Myocyte (in vitro differentiated cells): ENCODE results near the gene IQSEC1. TPM values are rescaled to one million over a fixed set of nuclear protein-coding genes. Genes with fewer than 3 reads are reported as not detected.
"Not testable (repeated sequence)": the region's sequence is repeated elsewhere in the genome, so short reads cannot be mapped to it uniquely, and the experiment has no call there.

Source experiments
- DNase-seq: peaks from one replicate; pipeline ENCODE4 v3.0.0-alpha.2; 2012; ENCODE audit warnings: low read depth
- total RNA-seq: library from RNA; depleted of rRNA; stranded (reverse); fragments of >200 nt; gene quantifications from 2 replicates; pipeline ENCODE4 v1.2.3, GENCODE V29; 2014

The IQSEC1 gene
- total RNA-seq, 1 donor from 2014 or later: 15.6 TPM

DNA sequence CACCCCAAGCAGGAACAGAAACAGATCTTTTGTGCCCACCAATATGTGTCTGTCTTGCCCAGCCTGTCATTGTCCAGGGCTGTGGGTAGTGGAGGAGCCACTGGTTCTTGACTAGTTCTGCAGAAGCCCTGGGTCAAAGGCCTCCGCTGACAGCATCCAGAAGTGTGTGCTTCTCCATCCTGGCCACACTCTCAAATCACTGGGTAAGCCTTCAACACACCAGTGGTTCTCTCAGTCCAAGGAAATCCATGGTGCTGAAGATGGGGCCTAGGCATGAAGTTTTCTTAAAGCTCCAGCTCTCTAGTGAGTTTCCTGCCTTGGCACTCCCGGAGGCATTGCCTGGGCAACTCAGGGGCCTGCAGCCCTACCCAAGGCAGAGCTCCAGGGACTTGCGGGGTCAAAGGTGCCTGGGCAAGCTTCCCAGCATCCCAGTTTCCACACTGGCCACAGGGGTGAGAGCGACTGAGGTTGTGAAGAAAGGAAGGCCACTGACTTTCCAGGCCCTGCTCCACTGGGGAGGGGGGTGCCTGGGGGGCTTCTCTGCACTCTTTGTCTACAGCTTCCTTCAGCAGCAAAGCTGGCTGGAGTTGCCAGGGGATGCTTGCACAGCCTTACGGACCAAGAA lies 193.9 kb downstream of the IQSEC1 start:
- no peak for DNase-seq

DNA sequence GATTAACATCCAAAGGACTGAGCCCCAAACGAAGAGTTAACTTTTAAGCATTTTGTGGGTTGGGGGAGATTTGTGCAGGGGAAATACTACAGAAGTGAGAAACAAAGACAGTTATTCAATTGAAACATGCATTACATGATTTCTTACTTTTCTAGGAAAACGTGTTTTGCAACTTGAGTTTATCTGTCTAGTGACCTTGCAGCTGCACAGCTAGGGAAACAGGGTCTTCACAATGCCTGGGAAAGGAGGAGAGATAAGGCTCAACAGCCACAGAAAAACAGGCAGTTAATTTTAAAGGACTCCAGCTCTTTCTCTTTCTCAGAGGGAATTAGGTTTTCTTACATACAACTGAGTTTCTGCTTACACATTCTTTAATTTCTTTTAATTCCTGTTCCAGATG lies 194.5 kb downstream of the IQSEC1 start:
- not testable (repeated sequence) for DNase-seq

DNA sequence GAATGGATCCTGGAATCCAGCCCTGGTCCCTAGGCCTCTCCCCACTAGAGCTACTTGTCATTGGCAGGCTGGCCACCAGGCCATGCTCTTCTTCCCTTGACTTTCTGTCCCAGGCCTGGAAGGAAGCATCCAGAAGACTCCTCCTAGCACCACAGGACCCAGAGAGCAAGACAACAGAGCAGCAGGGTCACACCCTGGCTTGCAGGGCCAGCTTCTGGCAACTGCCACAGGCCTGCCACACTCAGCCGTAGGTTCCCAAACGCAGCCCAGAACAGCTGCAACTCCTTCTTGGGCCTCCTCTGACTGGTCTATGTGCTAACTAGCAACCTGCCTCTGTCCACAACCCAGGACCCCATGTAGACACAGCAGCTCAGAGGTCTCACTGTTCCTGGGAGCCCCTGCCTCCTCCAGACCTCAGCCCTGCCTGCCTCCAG lies 195.1 kb downstream of the IQSEC1 start:
- DNase-seq: peak; percentile 75

DNA sequence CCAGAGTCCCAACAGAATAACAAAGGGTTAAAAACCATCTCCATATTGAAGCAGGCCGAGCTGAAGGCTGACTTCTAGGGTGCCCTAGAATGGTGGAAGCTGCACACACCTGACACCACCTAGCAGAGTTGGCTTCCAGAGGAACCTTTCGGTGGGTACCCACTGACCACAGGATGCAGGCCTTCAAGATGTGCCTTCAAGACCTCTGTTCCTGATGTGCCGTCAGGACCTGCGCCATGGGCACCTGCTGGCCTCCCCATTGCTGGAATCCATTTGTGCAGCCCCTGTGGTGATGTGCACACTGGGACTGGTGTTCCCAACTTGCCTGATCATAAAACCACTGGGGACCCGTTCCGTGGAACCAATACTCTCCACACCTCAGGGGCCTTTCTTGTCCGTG lies 196.2 kb downstream of the IQSEC1 start:
- no peak for DNase-seq

DNA sequence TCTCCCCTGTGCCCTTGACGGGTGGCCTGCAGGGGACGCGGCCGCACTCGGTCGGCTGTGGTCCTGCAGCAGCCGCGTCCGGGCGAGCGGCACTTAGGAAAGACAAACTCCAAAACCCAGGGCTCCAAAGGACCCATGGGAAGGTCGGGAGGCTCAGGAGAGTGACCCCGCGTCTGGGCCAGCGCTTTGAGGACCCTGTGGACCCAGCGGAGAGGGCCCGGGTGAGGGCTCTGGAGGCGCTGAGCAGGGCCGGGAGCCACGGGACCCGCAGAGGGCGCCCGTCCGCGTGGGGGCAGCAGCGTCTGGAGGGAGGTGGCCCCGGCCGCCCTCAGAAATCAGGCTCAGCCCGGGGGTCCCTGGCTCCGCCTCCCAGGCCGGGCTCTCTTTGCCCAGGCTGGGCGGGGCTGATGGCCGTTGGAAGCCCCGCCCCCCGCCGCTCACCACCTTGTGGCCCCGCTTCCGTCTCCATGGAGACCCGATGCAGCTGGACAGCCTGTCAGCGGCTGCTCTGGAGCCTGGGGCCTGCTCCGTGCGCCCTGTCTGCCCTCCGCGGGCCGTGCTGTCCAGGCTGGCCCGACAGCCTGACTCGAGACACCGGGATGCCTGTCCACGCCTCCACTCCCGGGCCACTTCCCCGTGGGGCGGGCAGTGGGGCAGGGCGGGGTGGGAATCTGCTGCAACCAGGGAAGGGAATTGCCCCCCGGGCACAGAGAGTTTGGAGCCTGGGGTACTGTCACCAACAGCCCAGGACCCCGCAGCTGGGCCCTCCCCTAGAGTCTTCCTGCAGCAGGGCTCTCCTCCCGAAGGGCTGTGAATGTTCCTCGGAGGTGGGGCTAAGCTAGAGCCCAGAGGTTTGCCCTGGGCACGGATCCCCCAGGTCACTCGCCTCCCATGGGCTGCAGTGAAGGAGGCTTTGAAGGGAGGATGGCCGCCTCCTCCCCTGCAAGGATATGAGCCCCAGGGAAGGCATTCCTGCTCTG lies 197.1 kb downstream of the IQSEC1 start:
- no peak for DNase-seq

DNA sequence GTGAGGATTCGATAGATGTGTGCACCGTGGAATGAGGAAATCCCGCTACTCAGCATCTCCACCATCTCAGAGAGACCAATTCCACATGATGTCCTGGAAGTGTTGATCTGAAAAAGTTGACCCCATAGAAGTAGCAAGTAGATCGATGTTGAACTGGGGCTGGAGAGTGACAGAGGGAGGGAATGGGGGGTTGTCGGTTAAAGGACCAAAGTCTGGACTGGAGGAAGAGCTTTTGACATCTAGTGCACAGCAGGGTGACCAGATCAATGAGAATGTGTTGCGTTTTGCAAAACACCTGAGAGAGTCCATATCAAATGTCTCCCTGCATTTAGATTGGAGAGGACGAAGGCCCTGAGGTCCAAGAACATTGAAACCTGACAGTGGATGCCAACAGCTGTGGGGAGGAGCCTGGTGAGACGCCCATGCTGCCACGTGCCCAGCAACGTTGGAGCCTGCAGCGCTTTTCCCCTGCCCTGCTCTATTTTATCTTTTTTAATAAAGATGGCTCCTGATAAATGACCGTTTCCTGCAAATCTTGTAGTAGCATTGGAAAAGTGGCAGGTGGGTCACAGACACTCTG lies 201.7 kb downstream of the IQSEC1 start:
- DNase-seq: no peak

DNA sequence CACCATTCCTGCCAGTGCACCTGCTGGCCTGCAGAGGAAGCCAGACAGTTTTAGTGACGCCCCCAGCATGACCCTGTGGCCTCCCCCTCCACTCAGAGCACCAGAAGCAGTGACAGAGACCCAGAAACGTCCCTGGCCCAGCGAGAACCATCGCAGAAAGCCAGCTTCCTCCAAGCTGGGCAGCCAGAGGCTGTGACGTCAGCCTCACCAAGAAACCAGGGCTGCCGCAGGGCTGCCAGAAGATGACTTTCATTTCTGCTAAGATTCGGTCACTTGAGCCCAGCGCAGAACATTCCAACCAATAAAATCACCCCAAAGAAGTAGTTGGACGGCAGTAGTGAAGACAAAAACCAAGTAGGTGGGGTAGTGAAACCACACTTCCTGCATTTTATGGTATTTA lies 202.3 kb downstream of the IQSEC1 start:
- DNase-seq: peak; percentile 45

DNA sequence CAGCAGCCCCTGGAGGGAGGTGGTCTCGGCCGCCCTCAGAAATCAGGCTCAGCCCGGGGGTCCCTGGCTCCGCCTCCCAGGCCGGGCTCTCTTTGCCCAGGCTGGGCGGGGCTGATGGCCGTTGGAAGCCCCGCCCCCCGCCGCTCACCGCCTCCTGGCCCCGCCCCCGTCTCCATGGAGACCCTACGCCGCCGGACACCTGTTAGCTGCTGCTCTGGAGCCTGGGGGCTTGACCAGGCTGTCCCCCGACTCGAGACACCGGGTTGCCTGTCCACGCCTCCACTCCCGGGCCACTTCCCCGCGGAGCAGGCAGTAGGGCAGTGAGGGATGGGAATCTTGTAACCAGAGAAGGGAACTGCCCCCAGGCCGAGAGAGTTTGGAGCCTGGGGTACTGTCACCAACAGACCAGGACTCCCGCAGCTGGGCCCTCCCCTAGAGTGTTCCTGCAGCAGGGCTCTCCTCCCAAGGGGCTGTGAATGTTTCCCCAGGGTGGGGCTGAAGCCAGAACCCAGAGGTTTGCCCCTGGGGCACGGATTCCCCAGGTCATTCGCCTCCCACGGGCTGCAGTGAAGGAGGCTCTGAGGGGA lies 204.1 kb downstream of the IQSEC1 start:
- DNase-seq: no peak

DNA sequence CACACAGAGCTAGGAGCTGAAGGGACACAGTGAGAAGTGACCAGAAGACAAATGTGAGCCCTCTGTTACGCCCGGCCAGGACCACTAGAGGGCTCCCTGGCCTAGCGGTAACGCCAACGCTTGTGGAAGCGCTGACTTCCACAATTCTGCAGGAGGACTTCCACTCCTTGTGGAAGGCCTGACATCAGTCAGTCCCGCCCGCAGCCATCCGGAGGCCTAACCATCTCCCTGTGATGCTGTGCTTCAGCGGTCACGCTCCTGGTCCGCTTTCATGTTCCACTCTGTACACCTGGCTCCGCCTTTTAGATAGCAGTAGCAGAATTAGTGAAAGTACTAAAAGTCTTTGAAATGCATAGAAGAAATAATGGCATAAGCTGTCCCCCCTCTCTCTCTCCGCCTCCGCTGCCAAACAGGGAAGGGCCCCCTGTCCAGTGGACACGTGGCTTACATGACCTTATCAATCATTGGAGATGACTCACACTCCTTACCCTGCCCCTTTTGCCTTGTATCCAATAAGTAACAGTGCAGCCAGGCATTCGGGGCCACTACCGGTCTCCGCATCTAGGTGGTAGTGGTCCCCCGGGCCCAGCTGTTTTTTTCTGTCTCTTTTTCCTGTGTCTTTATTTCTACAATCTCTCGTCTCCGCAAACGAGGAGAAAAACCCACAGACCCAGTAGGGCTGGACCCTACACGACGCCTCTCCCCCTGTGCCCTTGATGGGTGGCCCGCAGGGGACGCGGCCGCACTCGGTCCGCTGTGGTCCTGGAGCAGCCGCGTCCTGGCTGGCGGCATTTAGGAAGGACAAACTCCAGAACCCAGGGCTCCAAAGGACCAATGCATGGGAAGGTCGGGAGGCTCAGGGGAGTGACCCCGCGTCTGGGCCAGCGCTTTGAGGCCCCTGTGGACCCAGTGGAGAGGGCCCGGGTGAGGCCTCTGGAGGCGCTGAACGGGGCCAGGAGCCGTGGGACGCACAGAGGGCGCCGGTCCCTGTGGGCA lies 204.9 kb downstream of the IQSEC1 start:
- peak; percentile 87 for DNase-seq

DNA sequence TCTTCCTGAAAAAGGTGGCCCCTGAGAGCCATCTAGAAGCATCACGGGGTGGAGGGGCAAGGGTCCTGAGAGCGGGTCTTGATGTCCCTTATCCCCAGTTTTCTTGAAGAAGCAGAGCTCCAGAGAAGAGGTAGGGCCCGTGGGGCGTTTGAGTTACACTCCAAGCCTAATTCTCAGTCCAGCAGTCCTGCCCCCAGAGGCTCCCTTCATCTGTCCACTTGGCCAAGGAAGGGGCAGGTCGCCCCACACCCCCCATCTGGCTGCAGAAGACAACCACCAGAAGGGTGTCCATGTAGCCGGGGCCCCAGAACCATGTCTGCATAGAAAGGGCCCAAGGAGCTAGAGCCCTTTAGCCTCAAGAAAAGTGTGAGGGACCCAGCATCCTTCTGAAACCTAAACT lies 206.4 kb downstream of the IQSEC1 start:
- DNase-seq: no peak

DNA sequence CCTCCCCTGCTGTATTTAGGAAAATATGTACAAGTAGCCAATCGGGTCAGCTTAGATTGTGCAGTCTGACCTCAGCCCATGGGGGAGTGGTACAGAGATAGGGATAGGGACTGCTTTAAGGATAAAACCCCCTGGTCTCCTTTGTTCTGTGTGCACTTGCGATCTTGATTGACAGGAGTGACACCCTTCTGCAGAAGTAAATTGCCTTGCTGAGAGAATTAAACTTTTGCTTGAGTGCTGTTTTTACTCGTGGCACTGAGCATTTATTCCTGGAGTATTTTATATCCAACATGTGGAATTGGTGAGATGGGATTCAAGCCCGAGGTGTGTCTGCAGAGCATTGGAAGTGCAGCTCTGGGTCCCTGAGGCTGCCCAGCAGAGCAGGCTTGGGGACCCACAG lies 208.0 kb downstream of the IQSEC1 start:
- DNase-seq: no peak

DNA sequence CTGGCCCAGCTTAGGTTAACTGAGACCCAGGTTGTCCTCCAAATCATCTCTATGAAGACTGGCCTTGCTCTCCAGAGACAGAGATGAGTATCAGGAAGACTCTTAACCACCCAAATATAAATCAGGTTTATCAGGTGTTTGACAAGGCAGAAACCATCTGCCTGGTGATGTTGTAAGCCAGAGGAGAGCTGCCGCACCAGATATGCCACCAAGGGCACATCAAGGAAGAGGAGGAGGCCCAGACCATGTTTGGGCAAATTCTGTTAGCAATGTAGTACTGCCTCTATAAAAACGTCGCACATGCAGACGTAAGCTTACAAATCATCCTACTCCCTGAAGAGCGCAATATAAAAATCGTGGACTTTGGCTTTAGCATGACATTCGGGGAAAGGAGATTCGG lies 210.8 kb downstream of the IQSEC1 start:
- no peak for DNase-seq

DNA sequence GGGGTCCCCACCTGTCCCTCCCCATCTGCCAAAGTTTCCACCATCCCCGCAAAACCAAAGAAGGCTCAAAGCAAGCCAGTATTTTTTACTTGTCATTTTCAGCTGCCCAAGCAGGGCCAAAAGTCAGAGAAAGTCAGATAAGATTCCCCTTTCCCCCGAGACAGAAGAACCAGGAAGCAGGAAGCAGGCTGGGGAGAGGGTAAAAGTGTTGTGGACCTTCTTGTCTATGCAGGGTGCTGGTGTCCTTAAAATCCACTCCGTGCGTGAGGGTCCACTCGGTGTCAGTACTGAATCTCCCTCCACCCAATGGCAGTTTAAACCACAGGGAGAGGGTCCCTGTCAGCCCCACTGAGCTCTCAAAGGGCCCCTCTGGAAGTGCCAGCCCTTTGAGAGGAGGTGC lies 211.6 kb downstream of the IQSEC1 start:
- DNase-seq: no peak

DNA sequence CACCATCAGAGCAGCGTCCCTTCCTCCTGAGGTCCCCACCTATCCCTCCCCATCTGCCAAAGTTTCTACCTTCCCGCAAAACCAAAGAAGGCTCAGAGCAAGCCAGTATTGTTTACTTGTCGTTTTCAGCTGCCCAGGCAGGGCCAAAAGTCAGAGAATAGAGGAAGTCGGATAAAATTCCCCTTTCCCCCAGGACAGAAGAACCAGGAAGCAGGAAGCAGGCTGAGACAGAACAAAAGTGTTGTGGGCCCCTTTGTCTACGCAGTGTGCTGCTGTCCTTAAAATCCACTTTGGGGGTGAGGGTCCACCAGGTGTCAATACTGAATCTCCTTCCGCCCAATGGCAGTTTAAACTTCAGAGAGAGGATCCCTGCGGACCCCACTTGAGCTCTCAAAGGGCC lies 213.4 kb downstream of the IQSEC1 start:
- no peak for DNase-seq

DNA sequence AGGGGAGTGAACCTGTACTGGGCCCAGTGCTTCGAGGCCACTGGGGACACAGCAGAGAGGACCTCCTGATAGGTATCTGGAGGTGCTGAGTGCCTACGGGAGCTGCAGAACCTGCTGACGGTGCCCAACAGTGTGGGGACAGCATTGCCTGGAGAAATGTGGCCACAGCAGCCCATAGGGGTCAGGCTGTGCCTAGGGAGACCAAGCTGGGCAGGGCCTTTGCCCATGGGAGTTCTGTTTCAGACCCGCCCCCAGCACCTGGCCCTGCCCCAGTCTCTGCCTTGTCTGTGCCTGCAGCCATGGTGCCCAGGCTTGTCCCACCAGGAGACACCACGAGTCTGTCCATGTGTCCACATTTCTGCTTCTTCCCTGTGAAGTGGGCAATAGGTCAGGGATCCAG lies 216.6 kb downstream of the IQSEC1 start:
- DNase-seq: no peak

DNA sequence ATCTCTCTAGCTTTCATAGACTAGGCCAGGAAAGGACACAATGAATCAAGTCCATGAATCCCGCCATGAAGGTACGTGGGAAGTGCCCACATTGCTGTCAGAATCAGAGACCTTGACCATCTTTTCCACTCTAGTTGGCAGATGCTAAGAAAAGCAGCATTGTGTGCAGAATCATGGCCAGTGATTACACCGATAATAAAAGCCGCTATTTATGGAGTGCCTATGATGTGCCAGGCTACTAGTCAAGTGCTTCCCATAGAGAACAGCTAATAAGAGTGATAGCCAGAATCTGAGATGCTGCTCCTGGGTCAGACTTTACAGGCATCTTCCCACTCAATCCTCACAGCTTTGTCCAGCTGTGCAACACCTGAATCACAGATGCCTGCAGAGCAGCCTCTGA lies 218.7 kb downstream of the IQSEC1 start:
- DNase-seq: no peak

DNA sequence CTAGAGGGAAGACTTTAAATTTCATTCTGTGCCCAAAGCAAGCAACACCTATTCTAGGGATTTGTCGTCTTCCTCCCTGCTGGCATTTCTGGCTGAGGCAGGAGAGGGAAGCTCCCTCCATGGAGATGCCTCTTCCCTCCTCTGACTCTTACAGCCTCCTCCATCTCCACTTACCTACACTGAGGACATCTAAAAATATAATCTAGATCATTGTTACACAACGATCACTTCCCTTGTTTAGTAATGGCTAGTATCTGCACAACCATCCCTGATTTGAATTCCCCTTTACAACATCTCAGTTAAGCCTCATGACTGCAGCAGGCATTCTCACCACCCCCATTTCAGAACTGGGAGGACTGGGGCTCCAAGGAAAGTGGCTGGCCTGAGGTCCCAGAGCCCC lies 219.4 kb downstream of the IQSEC1 start:
- not testable (repeated sequence) for DNase-seq

DNA sequence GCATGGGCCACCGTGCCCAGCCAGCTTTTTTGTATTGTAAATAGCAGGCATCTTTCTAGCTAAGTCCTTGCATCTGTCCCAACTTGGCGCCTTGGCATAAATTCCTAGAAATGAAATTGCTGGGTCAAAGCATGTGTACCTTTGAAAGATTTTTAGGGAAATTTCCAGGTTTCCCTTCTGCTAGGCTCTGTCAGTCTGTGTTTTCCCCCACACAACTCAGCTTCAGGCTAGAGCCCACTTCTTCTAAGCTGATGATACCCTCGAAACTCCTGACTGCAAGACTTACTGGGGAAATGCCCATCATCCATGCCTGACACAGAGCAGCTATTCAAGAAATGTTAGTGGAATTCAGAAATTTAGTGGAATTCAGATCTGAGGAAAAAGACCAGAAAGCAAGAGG lies 221.0 kb downstream of the IQSEC1 start:
- no peak for DNase-seq
